Glomerular visceral epithelial cell (primary cell): Measurements from ENCODE around the gene HLA-DQB2.
"Not testable (repeated sequence)": the region's sequence is repeated elsewhere in the genome, so short reads cannot be mapped to it uniquely, and the experiment has no call there.

ENCODE experiments used
- DNase-seq: peaks from one replicate; pipeline ENCODE4 v3.0.0-alpha.2; 2016; ENCODE audit errors: extremely low spot score

Gene HLA-DQB2

DNA sequence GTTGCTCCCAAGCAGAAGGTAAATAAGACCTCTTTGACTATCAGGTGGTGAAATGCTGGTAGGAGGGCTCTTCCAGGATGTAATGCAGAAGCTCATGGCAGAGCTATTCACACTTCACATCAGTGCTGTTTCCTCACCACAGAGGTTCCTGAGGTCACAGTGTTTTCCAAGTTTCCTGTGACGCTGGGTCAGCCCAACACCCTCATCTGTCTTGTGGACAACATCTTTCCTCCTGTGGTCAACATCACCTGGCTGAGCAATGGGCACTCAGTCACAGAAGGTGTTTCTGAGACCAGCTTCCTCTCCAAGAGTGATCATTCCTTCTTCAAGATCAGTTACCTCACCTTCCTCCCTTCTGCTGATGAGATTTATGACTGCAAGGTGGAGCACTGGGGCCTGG, 17.7 kb downstream of the HLA-DQB2 start:
- DNase-seq: not testable (repeated sequence)

DNA sequence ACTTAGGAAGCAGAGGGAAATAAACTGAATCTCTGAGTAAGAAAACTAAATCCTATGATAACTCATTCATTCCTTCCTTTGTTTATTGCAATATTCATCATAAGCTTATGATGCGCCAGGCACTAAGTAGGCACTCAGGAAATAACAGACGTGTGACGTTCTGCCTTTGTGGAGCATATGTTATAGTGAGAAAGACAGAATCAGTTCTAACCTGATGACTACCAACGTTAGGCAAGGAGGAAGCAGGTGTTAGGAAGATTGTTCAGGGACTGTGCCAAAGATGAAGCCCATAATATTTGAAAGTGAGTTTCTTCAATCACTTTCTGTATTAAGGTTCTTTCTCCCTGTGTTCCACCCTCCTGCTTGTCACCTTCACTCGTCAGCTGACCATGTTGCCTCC, 18.6 kb downstream of the HLA-DQB2 start:
- DNase-seq: no peak

DNA sequence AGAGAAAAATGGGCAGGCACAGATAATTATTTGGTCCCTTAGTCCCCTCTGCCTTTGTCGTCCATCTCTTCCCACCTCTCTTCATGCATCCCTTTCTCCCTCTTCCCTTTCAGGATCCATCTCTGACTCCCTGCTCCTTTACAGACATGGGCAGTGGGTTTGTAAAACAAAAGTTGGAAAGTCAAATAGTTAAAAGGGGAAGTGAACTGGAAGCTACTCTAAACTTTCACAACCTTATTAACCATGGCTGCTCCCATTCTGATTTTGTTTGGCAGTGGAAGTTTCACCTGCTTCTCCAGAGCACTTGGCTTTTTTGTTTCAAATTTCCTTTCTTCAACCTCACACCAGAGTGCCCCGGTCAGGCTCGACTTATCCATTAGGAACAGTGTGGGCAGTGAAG, 21.0 kb downstream of the HLA-DQB2 start:
- no peak for DNase-seq

DNA sequence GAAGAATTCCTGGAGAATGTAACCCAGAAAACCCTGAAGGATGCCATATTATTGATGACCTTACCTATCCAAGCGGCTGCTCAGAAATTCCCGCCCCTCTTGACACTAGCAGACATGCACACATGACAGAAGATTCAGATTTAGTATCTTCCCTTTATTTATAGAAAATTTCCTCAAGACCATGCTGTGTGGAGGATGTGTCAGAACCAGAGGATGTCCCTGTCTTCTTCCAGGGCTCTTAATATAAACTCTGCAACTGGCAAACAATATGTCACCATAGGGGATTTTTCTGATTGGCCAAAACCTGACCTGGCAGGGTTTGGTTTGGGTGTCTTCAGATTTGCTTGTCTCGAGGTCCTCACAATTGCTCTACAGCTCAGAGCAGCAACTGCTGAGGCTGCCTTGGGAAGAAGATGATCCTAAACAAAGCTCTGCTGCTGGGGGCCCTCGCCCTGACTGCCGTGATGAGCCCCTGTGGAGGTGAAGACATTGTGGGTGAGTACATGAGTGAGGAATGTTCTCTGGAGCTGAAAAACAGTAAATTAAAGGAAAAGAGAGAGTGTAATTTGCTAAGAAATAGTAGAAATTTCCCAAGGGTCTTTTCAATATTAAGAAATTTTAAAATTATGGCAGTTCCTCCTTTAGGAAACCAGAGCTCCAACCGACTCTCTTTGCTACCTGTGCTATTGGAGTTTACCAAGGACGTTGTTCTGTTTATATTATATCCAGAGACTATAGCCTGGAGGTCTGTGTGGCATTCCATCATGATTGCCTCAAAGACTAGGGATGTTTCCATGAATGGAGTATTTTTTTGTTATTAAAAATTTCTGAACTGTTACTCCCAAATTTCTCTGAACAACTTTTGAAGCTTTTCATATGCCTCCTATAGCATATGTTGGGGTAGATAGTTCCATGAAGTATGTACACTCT, 22.0 kb downstream of the HLA-DQB2 start, which contains the start of gene HLA-DQA2:
HLA-DQA2 (plus strand) TSS at position 361 of the 930 bp plus-strand sequence; CDS start at position 414, 53 bp downstream.
- DNase-seq: no peak

DNA sequence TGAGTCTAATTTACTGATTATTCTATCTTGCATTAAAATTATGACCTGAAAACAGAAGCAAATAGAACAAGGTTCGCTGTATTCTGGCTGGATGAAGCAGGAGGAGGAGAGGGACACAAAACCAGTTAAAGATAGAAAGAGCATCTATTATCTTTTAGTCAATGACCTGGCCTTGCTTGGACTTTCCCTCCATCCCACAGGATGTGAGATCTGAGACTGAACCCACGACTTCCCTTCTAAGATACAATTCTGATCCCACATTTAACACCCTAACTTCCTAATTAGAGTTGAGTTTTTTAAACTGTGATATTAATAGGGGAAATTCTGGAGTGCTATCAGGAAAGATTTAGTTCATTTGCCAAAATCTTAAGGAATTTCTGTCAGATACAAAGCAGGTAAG, 25.2 kb downstream of the HLA-DQB2 start:
- no peak for DNase-seq

DNA sequence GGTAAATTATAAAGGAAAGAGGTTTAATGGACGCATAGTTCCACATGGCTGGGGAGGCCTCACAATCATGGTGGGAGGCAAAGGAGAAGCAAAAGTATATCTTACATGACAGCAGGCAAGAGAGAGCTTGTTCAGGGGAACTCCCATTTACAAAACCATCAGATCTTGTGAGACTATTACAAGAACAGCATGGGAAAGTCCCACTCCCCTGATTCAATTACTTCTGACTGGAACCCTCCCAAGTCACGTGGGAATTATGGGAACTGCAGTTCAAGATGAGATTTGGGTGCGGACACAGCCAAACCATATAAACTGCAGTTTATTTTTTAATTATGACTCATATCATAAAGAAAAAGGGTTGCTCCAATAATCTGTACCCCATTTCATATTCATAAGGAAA, 44.5 kb downstream of the HLA-DQB2 start:
- no peak for DNase-seq

DNA sequence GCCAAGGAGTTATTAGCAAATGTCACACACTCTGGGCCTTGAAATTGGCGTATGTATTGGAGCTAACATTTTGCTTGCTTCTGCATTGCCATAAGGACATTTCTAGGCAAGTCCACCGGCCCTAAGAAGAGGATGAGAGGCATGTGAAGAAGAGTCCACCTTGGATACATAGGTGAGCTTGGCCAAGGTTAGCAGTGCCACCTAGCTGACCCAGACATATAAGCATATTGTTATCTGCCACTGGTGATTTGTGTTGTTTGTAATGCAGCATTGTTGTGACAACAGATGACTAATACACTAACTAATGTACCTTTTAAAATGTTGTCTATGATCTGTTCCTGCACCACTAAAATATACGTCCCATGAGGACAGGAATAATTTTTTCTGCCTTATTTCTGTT, 46.9 kb downstream of the HLA-DQB2 start:
- no peak for DNase-seq

DNA sequence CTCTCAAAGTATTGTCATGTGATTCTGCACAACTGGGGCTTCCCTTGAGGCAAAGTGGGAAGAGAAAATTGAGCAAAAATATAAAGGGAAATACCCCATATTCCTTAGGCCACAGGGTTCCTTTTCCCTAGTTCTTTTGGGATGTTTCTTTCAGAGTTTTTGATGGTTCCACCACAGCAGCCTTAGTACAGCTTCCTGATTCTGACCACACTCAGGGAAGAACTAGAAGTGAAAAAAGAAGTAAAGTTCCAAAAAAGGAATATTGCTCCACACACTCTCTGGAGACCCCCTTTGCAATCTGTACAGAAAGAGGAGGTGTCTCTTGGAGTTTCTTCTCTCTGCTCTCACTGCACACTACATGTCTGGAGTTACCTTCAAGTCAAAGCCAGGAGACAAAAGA, 50.1 kb downstream of the HLA-DQB2 start:
- DNase-seq: no peak

DNA sequence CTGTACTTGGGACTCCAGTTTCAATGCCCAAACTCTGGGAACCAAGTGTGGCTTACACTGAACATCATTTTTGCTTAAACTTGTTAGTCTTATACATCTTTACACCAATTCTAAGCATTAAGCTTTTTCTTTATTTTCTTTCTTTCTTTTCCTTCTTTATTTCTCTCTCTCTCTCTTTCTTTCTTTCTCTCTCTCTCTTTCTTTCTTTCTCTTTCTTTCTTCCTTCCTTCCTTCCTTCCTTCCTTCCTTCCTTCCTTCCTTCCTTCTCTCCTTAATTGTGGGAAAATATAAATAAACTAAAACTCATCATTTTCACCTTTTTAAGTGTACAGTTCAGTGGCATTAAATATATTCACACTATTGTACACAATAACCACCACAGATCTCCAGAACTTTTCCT, 53.7 kb downstream of the HLA-DQB2 start:
- no peak for DNase-seq
